HG03159 (cell line): ENCODE results near the gene PITPNC1.
"Not testable (repeated sequence)": the region's sequence is repeated elsewhere in the genome, so short reads cannot be mapped to it uniquely, and the experiment has no call there.

Experiments used
- ATAC-seq: cut with Tn5 transposase; IDR thresholded peaks from one replicate; pipeline ENCODE4 v1.9.1; 2021; ENCODE audit warnings: mild to moderate bottlenecking, moderate library complexity; ENCODE audit not compliant: unreplicated experiment

The PITPNC1 gene

DNA sequence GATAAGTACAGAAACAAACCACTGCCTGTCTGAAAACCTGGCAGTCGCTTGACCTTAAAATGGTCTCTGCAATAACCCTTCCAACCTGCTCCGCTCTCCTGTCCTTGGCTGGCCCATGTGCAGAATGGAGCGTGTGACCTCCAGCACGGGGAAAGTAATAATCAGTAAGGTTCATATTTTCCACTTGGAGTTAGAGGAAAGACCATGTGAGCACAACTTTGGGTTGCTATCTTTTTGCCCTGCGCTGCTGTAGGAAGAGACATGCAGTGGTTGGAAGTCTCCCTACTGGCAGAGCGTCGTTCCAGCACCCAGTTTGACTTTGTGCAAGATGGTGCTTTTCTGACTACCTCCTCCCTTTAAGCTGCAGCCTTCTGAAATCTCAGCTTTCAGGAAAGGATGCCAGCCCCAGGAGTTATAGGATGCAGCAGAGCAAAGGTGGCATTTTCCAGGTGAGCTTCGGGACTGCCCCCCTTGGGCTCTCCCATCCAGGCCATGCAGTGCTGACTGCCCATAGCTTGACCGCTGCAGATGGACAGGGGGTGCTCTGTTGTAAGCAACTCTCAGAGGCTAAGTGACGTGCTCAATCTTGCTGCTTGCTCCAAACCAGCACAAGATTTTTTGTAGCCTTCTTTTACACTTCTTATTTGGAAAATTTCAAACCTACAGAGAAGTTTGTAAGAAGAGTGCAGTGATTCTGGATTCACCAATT is 230.0 kb downstream of the PITPNC1 start:
- no peak for ATAC-seq

DNA sequence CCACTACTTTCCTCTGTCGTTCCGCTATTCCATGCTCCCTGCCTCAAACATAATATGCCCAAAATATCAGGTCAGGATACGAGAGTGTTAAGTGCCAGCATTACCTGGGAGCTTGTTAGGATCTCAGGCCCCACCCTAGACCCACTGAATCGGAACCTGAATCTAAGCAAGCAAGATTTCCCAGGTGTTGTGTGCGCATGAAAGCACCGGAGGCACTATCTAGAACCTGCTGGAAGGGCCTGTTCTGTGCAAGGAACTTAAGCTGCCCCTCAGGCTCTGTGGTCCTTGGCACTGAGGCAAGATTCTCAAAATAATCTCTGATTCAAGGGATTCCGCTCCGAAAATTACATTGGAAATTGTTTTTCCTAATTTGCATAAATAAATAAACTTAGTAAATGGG is 233.0 kb downstream of the PITPNC1 start:
- no peak for ATAC-seq

DNA sequence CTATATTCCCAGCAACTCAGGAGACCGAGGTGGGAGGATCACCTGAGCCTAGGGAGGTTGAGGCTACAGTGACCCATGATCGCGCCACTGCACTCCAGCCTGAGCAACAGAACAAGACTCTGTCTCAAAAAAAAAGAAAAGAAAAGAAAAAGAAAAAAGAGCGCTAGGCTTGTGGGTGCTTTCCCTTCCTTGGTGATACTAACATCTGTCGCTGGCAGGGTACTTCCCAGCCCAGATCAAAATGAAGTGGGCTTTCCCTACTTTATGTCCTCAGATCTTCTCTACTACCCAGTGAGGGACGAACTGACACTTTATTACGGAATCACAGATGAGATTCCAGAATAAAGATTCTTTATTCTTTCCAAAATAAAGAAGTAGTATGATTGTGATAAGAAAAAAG is 236.9 kb downstream of the PITPNC1 start:
- no peak for ATAC-seq

DNA sequence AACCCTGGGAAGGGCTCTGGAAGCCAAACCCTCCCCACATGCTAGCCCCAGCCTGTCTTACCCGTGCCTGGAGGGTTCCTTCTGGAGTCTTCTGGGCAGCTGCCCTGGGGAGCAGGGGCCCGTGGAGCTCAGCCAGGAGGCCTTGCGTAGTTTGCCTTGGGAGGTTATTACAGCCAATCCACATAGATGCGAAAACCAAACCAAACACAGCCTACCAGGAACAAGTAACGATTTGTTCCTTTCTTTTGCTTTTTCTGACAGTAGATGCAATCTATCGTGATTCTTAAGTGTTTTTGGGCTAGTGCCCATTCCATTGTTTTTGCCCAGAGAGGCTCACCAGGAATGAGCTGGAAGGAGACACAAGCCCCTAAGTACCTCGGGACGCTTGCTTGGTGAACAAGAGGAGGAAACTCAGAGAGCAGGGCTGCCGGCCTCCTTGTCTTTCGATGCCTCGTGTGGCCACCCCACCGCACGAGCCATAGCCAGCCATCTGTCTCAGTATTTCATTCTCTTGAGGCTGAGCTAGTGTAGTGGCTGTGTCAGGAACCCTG is 238.0 kb downstream of the PITPNC1 start:
- no peak for ATAC-seq

DNA sequence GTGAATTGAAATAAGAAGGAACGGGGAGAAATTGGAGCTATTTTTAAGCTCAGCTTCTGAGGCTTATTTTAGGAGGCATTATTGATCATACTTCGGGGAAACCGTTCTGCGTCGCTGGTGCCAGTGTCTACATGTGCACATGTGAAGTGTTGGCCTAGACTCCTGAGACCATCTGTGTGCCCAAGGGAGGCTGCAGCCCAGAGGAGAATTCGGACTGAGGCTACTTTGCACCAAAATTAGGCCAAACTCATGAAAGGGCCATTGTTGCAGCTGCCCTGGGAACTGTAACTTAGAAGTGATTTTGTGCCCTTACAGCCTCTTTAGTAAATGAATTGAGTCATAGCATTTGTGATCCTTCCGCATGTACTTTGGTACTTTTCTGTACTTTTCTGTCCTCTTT is 238.7 kb downstream of the PITPNC1 start:
- no peak for ATAC-seq

DNA sequence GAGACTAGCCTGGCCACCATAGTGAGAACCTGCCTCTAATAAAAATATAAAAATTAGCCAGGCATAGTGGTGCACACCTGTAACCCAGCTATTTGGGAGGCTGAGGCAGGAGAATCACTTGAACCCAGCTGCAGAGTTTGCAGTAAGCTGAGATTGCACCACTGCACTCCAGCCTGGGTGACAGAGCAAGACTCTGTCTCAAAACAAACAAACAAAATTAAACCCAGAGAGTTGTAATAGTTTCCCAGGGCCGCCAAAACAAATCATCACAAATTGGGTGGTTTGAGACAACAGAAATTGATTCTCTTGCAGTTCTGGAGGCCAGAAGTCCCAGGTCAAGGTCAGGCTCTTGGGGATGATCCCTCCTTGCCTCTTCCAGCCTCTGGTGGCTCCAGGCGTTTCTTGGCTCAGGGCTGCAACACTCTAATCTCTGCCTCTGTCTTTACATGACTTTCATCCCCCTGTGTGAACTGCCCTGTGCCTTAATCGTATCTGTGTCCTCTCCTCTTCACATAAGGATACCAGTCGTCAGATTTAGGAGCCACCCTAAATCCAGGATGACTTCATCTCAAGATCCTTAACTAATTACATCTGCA is 240.3 kb downstream of the PITPNC1 start:
- no peak for ATAC-seq

DNA sequence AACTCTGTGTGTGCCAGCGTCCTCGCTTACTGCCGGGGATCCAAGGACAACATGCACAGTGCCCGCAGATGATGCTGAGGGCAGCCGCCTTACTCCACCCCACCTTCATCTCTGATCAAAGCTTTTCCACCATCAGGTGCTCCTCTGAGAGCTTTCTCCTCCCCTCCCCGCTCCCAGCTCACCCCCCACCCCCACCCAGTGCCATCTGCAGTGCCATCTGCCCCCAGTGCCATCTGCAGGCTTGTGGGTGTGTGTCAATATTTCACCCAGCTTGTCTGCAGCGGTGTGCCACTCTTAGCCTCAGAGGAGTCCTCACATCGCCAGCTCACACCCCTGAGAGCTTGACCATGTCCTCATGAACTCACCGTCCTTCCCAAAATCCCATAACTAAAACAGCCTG is 242.5 kb downstream of the PITPNC1 start:
- ATAC-seq, result no peak

DNA sequence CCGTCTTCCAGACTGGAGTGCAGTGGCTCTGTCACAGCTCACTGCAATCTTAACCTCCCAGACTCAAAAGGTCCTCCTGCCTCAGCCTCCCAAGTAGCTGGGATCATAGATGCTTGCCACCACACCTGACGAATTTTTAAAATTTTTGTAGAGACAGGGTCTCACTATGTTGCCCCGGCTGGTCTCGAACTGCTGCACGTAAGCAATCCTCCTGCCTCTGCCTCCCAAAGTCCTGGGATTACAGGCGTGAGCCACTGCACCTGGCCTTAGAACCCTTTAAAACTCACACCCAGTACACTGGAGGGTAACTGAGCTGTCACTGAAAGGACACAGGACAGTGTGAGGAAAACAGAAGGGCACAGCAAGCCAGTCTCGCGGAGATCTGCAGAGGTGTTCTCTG is 243.0 kb downstream of the PITPNC1 start:
- ATAC-seq, result no peak

DNA sequence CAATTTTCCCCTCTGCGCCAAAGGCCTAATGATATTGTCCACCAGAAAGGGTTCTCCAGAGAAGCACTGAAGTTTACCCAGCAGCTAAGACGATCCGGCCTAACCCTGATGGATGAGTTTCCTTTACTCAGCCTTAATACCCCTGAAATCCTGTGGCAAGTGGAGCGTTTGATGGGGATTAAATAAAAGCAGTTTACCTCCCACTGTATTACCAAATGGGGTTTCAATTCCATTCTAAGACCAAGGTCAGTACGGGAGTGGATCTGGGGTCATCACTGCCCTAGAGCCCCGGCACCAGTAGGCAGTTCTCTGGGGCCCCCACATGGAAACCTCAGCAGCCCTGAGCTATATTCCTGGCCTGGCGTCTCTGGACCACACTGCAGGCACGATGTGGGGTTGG is 243.6 kb downstream of the PITPNC1 start:
- ATAC-seq, result no peak

DNA sequence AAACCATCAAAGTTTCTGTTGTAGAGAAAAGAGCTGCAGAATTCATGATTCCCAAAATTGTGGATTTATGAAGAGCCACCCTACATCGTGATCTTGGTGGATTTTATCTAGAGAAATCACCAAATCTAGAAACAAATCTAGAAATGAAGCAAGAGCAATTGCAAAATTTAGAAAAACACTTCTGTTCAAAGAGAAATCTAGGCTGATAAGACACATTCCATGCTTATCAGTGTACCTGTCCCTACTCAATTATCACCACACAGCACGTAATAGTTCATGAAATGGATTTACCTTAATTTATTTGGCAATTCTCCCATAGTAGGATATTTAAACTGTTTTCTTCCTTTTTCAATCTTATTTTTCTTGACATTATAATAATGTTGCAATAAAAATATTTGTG is 246.7 kb downstream of the PITPNC1 start:
- no peak for ATAC-seq

DNA sequence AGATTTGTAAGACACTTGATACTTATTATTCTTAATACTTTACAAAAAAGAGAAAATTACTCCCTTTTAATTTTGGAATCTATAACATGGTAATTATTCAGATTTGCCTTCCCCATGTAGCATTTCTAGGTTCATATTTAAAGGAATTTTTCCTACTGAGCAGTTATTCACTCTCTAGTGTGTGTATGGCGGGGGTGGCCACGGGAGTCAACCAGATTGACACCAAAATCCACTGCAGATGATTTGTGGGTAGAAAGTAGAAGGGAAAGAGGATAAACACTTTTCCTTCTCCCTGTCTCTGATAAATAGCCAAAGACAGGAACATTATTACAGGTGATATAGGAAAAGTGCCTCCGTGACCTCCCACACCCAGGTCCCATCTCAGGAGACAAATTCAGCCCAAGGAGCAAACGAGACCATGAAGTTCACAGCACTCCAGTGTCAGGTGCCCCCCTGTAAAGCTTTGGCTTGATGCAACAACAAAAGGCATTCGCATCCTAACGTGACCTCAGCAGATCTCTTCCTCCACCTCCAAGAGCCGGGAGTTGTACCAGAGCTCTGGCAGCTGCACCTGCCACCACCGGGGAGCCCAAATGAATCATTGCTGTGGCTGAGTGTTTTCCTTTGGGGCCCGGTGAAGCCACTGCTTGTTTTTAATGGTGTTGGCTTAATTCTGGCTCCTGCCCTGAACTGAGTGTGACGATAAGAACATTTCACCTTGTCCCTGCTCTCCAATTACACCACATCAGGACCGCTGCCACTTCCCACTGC is 248.0 kb downstream of the PITPNC1 start:
- no peak for ATAC-seq

DNA sequence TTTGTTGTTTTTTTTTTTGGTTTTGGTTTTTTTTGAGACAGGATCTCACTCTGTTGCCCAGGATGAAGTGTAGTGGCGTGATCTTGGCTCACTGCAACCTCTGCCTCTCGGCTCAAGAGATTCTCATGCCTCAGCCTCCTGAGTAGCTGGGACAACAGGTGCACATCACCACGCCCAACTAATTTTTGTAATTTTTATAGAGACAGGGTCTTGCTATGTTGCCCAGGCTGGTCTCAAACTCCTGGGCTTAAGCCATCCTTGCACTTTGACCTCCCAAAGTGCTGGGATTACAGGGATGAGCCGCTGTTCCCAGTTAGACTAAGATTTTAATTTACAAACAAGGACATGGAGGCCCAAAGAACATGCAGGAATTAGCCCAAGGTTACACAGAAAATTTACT is 248.9 kb downstream of the PITPNC1 start:
- ATAC-seq, result no peak

DNA sequence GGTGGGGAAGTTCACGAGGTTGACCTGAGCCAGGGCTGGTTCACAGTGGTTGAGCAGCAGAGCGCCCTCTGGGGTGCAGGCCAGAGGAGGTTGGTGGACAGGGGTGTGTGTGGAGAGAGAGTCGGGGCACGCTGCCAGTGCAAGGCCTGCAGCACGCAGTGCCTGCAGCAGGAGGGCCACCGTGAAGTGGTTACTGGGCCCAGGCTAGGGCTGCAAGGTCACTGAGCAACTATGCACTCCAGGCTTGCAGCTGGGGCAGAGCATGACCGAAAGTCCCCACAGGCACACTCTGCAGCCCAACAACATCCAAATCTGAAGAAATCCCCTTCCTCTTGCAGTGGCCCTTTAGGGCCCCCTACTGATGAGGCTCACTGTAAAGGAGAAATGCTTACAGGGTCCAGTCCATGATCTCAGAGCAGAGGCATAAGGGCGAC is 251.5 kb downstream of the PITPNC1 start:
- no peak for ATAC-seq

DNA sequence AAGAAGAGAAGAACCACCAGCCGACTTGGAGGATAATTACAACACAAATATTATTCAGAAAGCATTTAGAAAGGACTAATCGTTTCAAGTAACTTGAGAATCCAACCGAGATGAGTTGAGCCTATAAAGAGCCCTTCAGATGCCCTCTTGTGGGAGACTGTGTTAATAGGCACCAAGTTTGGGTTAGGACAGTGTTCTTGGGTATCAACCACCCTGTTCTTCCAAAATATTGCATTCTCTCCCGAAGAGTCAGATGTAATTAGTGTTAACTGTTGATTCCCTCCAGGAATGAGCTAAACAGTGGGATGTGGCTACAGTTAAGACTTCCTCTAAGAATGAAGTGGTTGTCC is 252.9 kb downstream of the PITPNC1 start:
- ATAC-seq, result no peak

DNA sequence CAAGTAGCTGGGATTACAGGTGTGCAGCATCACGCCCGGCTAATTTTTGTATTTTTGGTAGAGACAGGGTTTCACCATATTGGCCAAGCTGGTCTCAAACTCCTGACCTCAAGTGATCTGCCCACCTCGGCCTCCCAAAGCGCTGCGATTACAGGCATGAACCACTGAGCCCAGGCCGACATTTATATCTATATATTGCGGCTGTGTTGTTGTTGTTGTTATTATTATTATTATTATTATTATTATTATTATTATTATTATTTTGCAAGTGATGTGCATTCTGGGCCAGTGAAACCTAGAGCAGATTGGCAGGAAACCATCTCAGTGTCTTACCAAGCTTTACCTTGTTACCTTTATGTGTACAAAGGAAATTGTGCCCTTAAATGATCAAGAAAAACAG is 253.8 kb downstream of the PITPNC1 start:
- not testable (repeated sequence) for ATAC-seq

DNA sequence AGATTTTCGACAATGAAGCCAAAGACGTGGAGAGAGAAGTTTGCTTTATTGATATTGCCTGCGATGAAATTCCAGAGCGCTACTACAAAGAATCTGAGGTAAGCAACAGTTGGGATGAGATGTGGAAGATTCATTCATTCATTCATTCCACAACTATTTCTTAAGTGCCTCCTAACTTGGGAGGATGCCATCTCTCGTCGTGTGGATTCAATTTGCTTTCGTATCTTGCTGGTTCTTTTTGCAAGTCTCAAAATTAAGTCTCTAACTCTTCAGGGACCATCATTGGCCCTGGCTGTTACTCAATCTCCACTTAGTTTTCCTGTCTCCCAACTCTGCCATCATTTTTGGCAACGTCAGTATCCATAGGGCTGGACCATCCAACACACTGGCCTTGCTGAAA is 255.1 kb downstream of the PITPNC1 start:
- no peak for ATAC-seq

DNA sequence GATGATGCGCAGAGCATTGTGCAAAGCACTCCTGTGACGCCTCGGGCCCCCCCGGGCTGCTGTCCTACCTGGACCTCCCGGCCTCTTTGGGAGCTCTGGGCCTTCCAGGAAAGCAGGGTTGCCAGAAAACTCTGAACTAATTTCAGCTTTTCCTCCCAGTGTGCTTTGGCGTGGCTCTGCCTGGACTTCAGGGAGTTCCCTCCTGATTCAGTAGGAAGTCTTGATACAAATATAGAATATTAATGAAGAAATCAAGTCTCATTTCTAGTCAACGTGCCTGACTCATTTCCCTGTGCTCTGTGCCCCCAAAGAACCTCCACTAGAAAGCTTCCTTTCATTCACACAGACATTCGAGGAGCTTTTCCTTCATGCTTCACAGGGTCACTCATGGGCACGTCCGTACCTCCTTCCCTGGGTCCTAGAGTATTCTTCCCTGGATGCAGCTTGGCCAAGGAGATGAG is 256.7 kb downstream of the PITPNC1 start:
- no peak for ATAC-seq

DNA sequence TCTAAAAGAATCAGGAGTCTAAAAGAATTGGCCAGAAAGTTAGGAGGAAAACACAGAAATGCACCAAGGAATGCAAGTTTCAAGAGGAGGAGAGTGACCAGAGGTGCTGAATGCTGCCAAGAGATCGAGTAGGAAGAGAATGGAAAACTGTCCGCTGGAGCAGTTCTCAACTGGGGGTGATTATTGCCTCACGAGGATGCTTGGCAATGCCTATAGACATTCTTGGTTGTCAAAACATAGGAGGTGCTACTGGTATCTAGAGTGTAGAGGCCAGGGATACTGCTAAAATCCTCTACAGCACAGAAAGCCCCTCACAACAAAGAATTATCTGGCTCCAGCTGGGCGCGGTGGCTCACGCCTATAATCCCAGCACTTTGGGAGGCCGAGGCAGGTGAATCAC is 258.6 kb downstream of the PITPNC1 start:
- no peak for ATAC-seq

DNA sequence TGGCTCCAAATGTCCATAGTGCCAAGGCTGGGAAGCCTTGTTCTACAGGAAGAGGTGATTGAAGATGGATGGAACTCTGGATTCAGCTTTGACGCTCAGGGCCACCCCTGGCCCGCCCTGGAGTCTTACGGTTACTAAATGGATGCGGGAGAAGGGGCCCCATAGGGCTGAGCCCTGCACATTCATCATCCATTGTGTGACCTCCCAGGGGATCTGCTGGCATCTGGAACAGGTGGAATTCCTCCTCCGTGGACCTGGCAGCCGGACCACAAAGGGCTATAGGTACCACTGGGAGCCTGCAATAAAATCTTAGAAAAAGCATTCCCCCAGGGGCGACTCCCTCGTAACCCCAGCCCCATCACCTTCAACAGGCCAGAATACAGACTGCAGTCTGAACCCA is 259.2 kb downstream of the PITPNC1 start:
- no peak for ATAC-seq

DNA sequence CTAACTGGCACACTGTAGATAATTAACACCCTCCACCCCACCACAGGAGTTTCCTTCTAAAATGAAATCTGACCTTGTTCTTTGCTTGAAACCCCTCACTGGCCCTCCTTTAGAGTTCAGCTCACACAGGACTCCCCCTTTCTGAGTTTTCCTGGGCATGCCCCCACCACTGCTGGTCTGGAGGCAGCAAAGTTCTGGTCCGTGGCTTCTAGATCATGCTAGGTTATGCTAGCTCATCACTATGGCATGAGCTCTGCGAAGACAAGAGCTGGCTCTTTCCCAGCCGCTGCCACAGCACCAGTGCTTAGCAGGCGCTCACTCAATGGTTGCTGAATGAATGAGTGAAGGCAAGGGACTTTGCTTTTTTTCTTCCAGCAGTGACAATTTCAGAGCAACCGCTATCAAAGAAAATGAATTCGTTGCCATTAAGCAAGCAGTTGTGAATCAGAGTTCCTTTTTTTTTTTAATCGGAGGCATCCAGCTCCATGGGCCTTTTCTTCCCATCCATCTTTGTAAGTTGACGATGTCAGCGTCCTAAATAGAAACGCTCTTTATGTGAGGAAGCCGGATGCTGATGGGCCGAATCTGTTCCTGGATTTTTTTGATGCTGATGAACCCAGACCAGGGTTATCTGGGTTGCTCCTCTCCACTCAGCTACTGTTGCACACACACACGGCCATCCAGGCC is 259.9 kb downstream of the PITPNC1 start:
- no peak for ATAC-seq

DNA sequence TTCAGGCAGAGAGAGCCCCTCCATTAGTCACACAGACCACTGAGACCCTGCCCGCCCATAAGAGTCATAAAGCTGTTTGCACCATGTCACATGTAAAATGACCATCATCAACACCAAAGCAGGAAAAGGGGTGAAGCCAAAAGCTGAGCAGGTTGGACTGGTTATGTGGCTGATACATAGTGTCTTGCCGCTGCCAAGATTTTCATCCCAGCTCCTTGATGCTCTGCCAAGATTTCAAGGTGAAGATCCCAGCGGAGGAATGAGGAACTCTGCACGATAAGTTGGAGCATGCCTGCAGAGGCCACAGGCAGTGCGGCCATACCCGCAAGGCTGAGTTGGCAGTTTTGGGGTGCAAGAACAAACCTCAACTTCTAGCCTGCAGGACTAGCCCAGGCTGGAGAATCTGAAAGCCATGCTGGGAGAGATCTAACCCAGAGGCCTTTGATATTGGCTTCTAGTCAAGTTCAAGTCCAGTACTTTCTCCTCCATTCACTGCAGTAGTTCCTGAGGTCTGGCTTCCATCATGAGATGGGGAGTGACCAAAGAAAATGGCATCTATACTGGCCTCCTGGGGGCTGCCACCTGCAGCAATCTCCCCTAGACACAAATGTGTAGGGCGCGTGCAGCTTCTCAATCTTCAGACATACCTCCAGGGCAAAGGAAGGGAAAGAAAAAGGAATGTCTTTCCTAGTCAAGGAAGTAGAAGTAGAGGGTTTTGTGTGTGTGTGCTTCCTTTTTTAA is 261.0 kb downstream of the PITPNC1 start:
- ATAC-seq, result no peak
